Skin epidermis (tissue), 12 donors: ENCODE data around the gene LCE1A.

Experiments used
- H3K27ac ChIP-seq, 21 experiments: fragments of 200-600 bp; sonication (generic) in 11 of 21; one replicate each; pipeline ENCODE4 v1.5.0; 2020; ENCODE audit warnings: mild to moderate bottlenecking in 3 of 21, inconsistent platforms in 2 of 21, moderate library complexity in 2 of 21
- H3K4me3 ChIP-seq, 7 experiments: fragments of 200-600 bp; sonication (generic) in 2 of 7; one replicate each; pipeline ENCODE4 v1.5.0; 2020; ENCODE audit warnings: inconsistent platforms in 2 of 7, mild to moderate bottlenecking in 2 of 7, moderate library complexity in 1 of 7

LCE1A gene

GRCh38 chr1:152866321-152866720 is 39.0 kb downstream of the LCE1A start:
- Histone ChIP-seq H3K27ac (no peak overlapping the region), H3K4me3 (no peak overlapping the region)

- no peak overlapping the region for H3K4me3 ChIP-seq
- H3K27ac ChIP-seq, result no peak overlapping the region
These were observed 42.6 kb downstream of the LCE1A start for GRCh38 chr1:152869808-152870419.

DNA sequence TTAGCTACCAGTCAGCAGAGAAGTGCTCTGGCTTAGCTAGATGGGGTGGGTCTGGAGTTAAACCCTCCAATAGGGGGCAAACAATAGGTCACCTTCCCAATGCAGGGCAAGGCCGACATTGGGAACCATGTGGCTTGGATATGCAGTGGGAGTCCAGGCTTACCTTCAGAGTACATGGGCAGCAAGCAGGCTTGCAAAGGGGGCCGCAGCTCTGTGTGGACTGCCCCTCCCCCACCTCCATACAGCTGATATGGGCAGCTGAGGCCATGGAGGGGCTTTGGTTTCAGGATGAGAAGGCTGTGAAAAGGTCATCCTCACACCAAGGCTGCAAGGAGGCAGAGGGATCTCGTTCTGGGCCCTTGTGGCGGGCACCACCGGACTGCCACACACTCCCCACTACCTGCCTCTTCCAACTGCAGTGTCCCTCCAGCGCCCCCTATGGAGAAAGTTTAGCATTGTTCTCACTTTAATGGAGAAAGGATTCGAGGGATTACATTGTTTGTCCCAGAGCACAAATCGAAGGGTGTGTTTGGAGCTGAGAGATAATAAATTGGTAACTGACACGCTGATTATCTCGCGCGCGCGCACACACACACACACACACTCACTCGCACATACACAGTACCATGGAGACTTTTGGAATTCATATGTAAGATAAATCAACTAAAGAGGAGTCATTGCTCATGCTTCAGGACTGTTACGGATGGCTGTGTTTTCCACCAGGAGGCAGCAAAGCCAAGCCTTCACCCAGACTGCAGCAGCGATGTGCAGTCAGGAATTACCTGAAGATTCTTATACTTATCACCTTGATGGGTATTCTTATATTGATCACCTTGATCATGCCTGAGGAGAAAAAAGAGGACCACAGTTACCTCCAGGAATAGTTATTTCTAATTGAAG is 43.8 kb downstream of the LCE1A start:
- no peak overlapping the region for H3K27ac ChIP-seq
- H3K4me3 ChIP-seq, result no peak overlapping the region

- Histone ChIP-seq H3K27ac (no peak overlapping the region), H3K4me3 (no peak overlapping the region)
These were observed 44.5 kb downstream of the LCE1A start for GRCh38 chr1:152871731-152872126.

- no peak overlapping the region for H3K4me3 ChIP-seq
- no peak overlapping the region for H3K27ac ChIP-seq
These were observed 46.2 kb downstream of the LCE1A start for GRCh38 chr1:152873495-152873894.

GRCh38 chr1:152876827-152877226 is 49.6 kb downstream of the LCE1A start:
- Histone ChIP-seq H3K27ac (no peak overlapping the region), H3K4me3 (no peak overlapping the region)
